HG03196 (cell line): ENCODE data around the gene PHC3.

Experiments
- ATAC-seq: cut with Tn5 transposase; IDR thresholded peaks from one replicate; pipeline ENCODE4 v1.9.1; 2021; ENCODE audit not compliant: unreplicated experiment

PHC3 gene

GRCh38 chr3:170080605-170081004 lies 100.9 kb downstream of the PHC3 start:
- ATAC-seq = no peak

GRCh38 chr3:170079536-170080165 lies 101.9 kb downstream of the PHC3 start:
- no peak for ATAC-seq

GRCh38 chr3:170078620-170079281 lies 102.8 kb downstream of the PHC3 start:
- no peak for ATAC-seq

- ATAC-seq = no peak
These were observed 104.2 kb downstream of the PHC3 start for GRCh38 chr3:170077361-170077760.

GRCh38 chr3:170076715-170077238 lies 104.8 kb downstream of the PHC3 start:
- ATAC-seq = no peak

- ATAC-seq = no peak
These were observed 106.0 kb downstream of the PHC3 start for GRCh38 chr3:170075441-170076091.

- no peak for ATAC-seq
These were observed 117.4 kb downstream of the PHC3 start for GRCh38 chr3:170064108-170064507.

- no peak for ATAC-seq
These were observed 117.8 kb downstream of the PHC3 start for GRCh38 chr3:170063691-170064090.

- ATAC-seq = no peak
These were observed 118.8 kb downstream of the PHC3 start for GRCh38 chr3:170062769-170063168.

- ATAC-seq = no peak
These were observed 119.5 kb downstream of the PHC3 start for GRCh38 chr3:170062068-170062467.

- ATAC-seq = no peak
These were observed 122.1 kb downstream of the PHC3 start for GRCh38 chr3:170059447-170059846.

- ATAC-seq = peak; percentile 24
These were observed 123.4 kb downstream of the PHC3 start for GRCh38 chr3:170058127-170058526.

- no peak for ATAC-seq
These were observed 124.0 kb downstream of the PHC3 start for GRCh38 chr3:170057550-170057949.

GRCh38 chr3:170056710-170057454 lies 124.7 kb downstream of the PHC3 start:
- ATAC-seq = peak; percentile 94

- peak; percentile 72 for ATAC-seq
These were observed 126.3 kb downstream of the PHC3 start for GRCh38 chr3:170055209-170055608.

GRCh38 chr3:170054204-170054603 lies 127.3 kb downstream of the PHC3 start:
- no peak for ATAC-seq

- no peak for ATAC-seq
These were observed 129.1 kb downstream of the PHC3 start for GRCh38 chr3:170052398-170052797.

- ATAC-seq = no peak
These were observed 130.8 kb downstream of the PHC3 start for GRCh38 chr3:170050753-170051152.

- ATAC-seq = no peak
These were observed 132.2 kb downstream of the PHC3 start for GRCh38 chr3:170049146-170050000.

GRCh38 chr3:170047133-170047404 lies 134.5 kb downstream of the PHC3 start:
- ATAC-seq = no peak
